Suprapubic skin (tissue), 4 donors: ENCODE data around the gene CCDC50.

Source experiments
- CTCF ChIP-seq, 2 donors: fragments of 200-600 bp in 1 of 2; fragments of 450-650 bp in 1 of 2; sonication (generic) in 1 of 2; IDR thresholded peaks; one replicate each; pipeline ENCODE4 v1.5.1; 2016 to 2019; ENCODE audit warnings: antibody characterized with exemption in 2 of 2, mild to moderate bottlenecking in 1 of 2, moderate library complexity in 1 of 2
- EP300 ChIP-seq: sonication (generic); formaldehyde crosslinking; IDR thresholded peaks from one replicate; pipeline ENCODE4 v1.6.1; 2017; ENCODE audit warnings: antibody characterized with exemption
- POLR2AphosphoS5 ChIP-seq, 3 donors: sonication (generic); formaldehyde crosslinking; IDR thresholded peaks; one replicate each; pipeline ENCODE4 v1.6.1; 2017; ENCODE audit warnings: antibody characterized with exemption in 3 of 3

GRCh38 chr3:191343115-191343514, 13.9 kb downstream of the CCDC50 start:
- no peak for TF ChIP-seq POLR2AphosphoS5 (IDR thresholded peaks at IDR 0.05)
- TF ChIP-seq CTCF (IDR thresholded peaks at IDR 0.05) = no peak
- no peak for TF ChIP-seq EP300
